Bronchial epithelial cell (primary cell): Measurements from ENCODE around the gene SQSTM1. TPM values are rescaled to one million over a fixed set of nuclear protein-coding genes. Genes with fewer than 3 reads are reported as not detected.

Experiments used
- DNase-seq: peaks from one replicate; pipeline ENCODE4 v3.0.0-alpha.2; 2010; ENCODE audit warnings: low read depth
- FAIRE-seq: peaks from 2 replicates; lab custom pipeline; 2011; peaks lifted over from hg19 to GRCh38; lab: Jason Lieb, UNC
- H3K27me3 ChIP-seq: 2 replicates; pipeline ENCODE4 v1.5.1; 2011; ENCODE audit warnings: low read length; ENCODE audit not compliant: control insufficient read depth, insufficient read depth
- H3K36me3 ChIP-seq: 2 replicates; pipeline ENCODE4 v1.5.1; 2011; ENCODE audit warnings: low read length; ENCODE audit not compliant: control insufficient read depth, insufficient read depth
- H3K4me3 ChIP-seq: 2 replicates; pipeline ENCODE4 v1.5.1; 2011; ENCODE audit warnings: mild to moderate bottlenecking, low read depth, low read length, control low read depth
- CTCF ChIP-seq: IDR thresholded peaks from 2 replicates; pipeline ENCODE4 v1.5.1; 2011; ENCODE audit warnings: mild to moderate bottlenecking, moderate library complexity, low read length, control low read depth, inconsistent platforms; ENCODE audit not compliant: insufficient read depth, severe bottlenecking
- total RNA-seq: library from RNA; depleted of rRNA; stranded (reverse); fragments of >200 nt; gene quantifications from 2 replicates; pipeline ENCODE4 v1.2.1, GENCODE V29; 2014

Gene SQSTM1
- total RNA-seq, 1 donor from 2014 or later, result 733 TPM

- TF ChIP-seq CTCF, result no peak
- FAIRE-seq (no peak), DNase-seq (no peak)
- no peak overlapping the region for H3K4me3 ChIP-seq
- no peaks in the 10 kb centered on the region for H3K27me3 ChIP-seq
- peaks cover 32% of the 10 kb centered on the region for H3K36me3 ChIP-seq
Observed at GRCh38 chr5:179875741-179876609, 55.3 kb downstream of the SQSTM1 start.

- H3K4me3 ChIP-seq, result no peak overlapping the region
- DNase-seq (no peak), FAIRE-seq (no peak)
- no peaks in the 10 kb centered on the region for H3K27me3 ChIP-seq
- peaks cover 33% of the 10 kb centered on the region for H3K36me3 ChIP-seq
- TF ChIP-seq CTCF, result no peak
Observed at GRCh38 chr5:179876610-179876952, 55.9 kb downstream of the SQSTM1 start.

GRCh38 chr5:179878222-179879002, 57.7 kb downstream of the SQSTM1 start:
- no peak overlapping the region for H3K4me3 ChIP-seq
- TF ChIP-seq CTCF, result no peak
- DNase-seq, result no peak
- FAIRE-seq, result no peak
- H3K36me3 ChIP-seq, result peaks cover 20% of the 10 kb centered on the region
- no peaks in the 10 kb centered on the region for H3K27me3 ChIP-seq

DNA sequence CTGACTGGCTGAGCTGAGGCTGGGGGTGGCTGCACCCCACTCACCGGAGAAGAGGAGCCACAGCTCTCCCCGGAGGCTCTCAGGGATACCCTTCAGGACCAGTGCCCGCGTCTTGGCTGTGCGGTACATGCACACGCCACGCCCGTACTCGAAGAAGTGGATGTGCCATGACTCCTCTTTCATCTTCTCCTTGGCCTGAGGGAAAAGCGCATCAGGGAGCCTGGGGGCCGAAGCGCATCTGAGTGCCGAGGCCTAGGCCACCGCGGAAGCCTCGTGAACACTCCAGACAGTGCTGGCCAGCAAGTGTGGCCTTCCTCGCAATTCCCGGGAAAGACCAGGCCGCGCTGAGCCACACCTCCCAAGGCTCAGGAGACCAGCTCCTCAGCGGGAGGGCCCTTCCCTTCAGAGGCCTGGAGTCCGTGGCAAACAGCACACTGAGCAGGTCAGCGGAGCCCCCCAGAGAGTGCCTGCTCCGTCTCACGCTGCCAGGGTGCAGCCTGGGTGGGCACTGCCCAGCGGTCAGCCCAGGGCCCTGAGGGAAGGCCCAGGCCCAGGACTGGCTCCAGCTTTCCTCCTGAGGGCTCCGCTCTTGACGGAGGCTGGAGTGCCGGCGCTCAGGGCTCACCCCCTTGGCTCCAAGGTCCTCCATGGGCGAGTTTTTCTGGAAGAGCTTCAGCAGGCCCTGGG, 58.4 kb downstream of the SQSTM1 start:
- Histone ChIP-seq H3K36me3 (peaks cover 16% of the 10 kb centered on the region), H3K27me3 (no peaks in the 10 kb centered on the region), H3K4me3 (no peak overlapping the region)
- TF ChIP-seq CTCF, result no peak
- no peak for FAIRE-seq
- DNase-seq, result no peak

- DNase-seq (no peak), FAIRE-seq (no peak)
- TF ChIP-seq CTCF, result no peak
- Histone ChIP-seq H3K4me3 (no peak overlapping the region), H3K27me3 (no peaks in the 10 kb centered on the region), H3K36me3 (peaks cover 15% of the 10 kb centered on the region)
Observed at GRCh38 chr5:179879690-179880010, 58.9 kb downstream of the SQSTM1 start.
